K562 (cell line): ENCODE data around the gene PRAC2. TPM values are rescaled to one million over a fixed set of nuclear protein-coding genes. Genes with fewer than 3 reads are reported as not detected.

Source experiments
- ATAC-seq: fragments of 200-7000 bp; cut with Tn5 transposase; 3 replicates; pipeline ENCODE4 v1.9.1; 2020; ENCODE audit warnings: moderate library complexity
- BruUV-seq: library from RNA; stranded (reverse); fragments of 400-500 nt; replicated peaks from 2 replicates; lab custom pipeline; 2021; lab: Mats Ljungman, UMichigan
- CTCF ChIA-PET: fragments of 300-600 bp; formaldehyde crosslinking; extraction: SDS; loops from one replicate; lab custom pipeline; 2021; ENCODE audit warnings: low intra/inter-chr PET ratio; lab: Yijun Ruan, JAX
- POLR2A ChIA-PET: fragments of 300-600, 350-650 bp; sonication (Branson Sonifier 250); formaldehyde crosslinking; extraction: SDS; loops from one replicate; lab custom pipeline; 2021; ENCODE audit warnings: antibody characterized with exemption, inconsistent platforms; lab: Yijun Ruan, JAX
- DNase-seq, 4 experiments: peaks; one replicate each; pipeline versions ENCODE4 v3.0.0 to v3.0.0-alpha.2; 2011 to 2018; ENCODE audit warnings: low spot score in 3 of 4, mixed read lengths in 3 of 4; ENCODE audit errors: extremely low read depth in 1 of 4
- FAIRE-seq: peaks from 2 replicates; lab custom pipeline; 2011; peaks lifted over from hg19 to GRCh38; lab: Jason Lieb, UNC
- H2AFZ ChIP-seq: 2 replicates; pipeline ENCODE4 v1.6.0; 2011; ENCODE audit warnings: low read depth, low read length, control low read depth, inconsistent platforms
- H3K27ac ChIP-seq: fragments of 200-600 bp; 3 replicates; pipeline ENCODE4 v1.8.0; 2011; ENCODE audit warnings: low read depth, mild to moderate bottlenecking, control low read depth, inconsistent platforms, low read length, moderate library complexity, mixed read lengths; ENCODE audit errors: extremely low read depth
- H3K27me3 ChIP-seq, 2 experiments: fragments of 300-600 bp in 1 of 2; 2 replicates in 1 of 2; 3 replicates in 1 of 2; pipeline versions ENCODE4 v1.6.0 to v1.8.0; 2011; ENCODE audit warnings: inconsistent platforms in 2 of 2, low read length in 2 of 2, mild to moderate bottlenecking in 1 of 2, mixed read lengths in 1 of 2, moderate library complexity in 1 of 2; ENCODE audit not compliant: control insufficient read depth in 2 of 2, insufficient read depth in 2 of 2
- H3K36me3 ChIP-seq: fragments of 300-600 bp; 3 replicates; pipeline ENCODE4 v1.8.0; 2011; ENCODE audit warnings: mild to moderate bottlenecking, low read length, inconsistent platforms; ENCODE audit not compliant: control insufficient read depth, insufficient read depth
- H3K4me1 ChIP-seq, 2 experiments: fragments of 200-600 bp in 1 of 2; replicated peaks in 1 of 2; 2 replicates in 1 of 2; 3 replicates in 1 of 2; pipeline versions ENCODE4 v1.5.1 to v1.8.0; 2011; ENCODE audit warnings: inconsistent platforms in 2 of 2, low read length in 2 of 2, mild to moderate bottlenecking in 1 of 2, mixed read lengths in 1 of 2, moderate library complexity in 1 of 2; ENCODE audit not compliant: control insufficient read depth in 2 of 2, insufficient read depth in 2 of 2
- H3K4me2 ChIP-seq: 2 replicates; pipeline ENCODE4 v1.6.1; 2011; ENCODE audit warnings: low read length, control low read depth, inconsistent platforms, mixed read lengths; ENCODE audit not compliant: insufficient read depth
- H3K4me3 ChIP-seq: fragments of 200-600 bp; sonication (generic), shearing (Covaris generic); 2 replicates; pipeline ENCODE4 v1.5.1; 2016; ENCODE audit warnings: control low read depth, inconsistent platforms
- H3K79me2 ChIP-seq: fragments of 200-600 bp; 3 replicates; pipeline ENCODE4 v1.8.0; 2011; ENCODE audit warnings: low read length, inconsistent platforms; ENCODE audit not compliant: control insufficient read depth, insufficient read depth
- H3K9ac ChIP-seq, 2 experiments: 2 replicates each; pipeline versions ENCODE4 v1.6.0 to v1.6.1; 2011; ENCODE audit warnings: low read depth in 2 of 2, low read length in 2 of 2, control low read depth in 1 of 2, inconsistent platforms in 1 of 2, mild to moderate bottlenecking in 1 of 2, mixed read lengths in 1 of 2; ENCODE audit not compliant: insufficient read depth in 1 of 2
- H3K9me1 ChIP-seq: one replicate; pipeline ENCODE4 v1.6.0; 2011; ENCODE audit warnings: inconsistent platforms, mild to moderate bottlenecking, low read length, moderate library complexity; ENCODE audit not compliant: control insufficient read depth, insufficient read depth
- H3K9me3 ChIP-seq: replicated peaks from 2 replicates; pipeline ENCODE4 v1.5.1; 2011; ENCODE audit warnings: low read depth, low read length, inconsistent platforms; ENCODE audit not compliant: control insufficient read depth, insufficient read depth
- H4K20me1 ChIP-seq: replicated peaks from 2 replicates; pipeline ENCODE4 v1.6.1; 2011; ENCODE audit warnings: low read length, inconsistent platforms, mixed read lengths; ENCODE audit not compliant: control insufficient read depth, insufficient read depth
- CTCF ChIP-seq, 3 experiments: IDR thresholded peaks in 2 of 3; conservative IDR thresholded peaks in 1 of 3; 2 replicates each; pipeline ENCODE4 v1.5.1; 2011 to 2012; ENCODE audit warnings: low read length in 3 of 3, mild to moderate bottlenecking in 3 of 3, control low read depth in 2 of 3, improper control_type of control experiment in 1 of 3, inconsistent platforms in 1 of 3, low read depth in 1 of 3, mixed read lengths in 1 of 3, moderate library complexity in 1 of 3; ENCODE audit not compliant: insufficient read depth in 2 of 3
- ID3 ChIP-seq, 2 experiments: fragments of 250-450 bp in 1 of 2; fragments of 450-650 bp in 1 of 2; sonication (Bioruptor Pico) in 1 of 2; IDR thresholded peaks; 2 replicates each; pipeline versions ENCODE4 v1.6.1 to v1.8.0; 2016 to 2021; ENCODE audit warnings: mild to moderate bottlenecking in 2 of 2, moderate library complexity in 2 of 2, missing compliant biosample characterization in 1 of 2, missing genetic modification characterization in 1 of 2
- KLF16 ChIP-seq: IDR thresholded peaks from 2 replicates; pipeline ENCODE4 v1.6.1; 2016; ENCODE audit warnings: antibody characterized with exemption
- MBD1 ChIP-seq: fragments of 250-450 bp; sonication (Bioruptor Pico); IDR thresholded peaks from 2 replicates; pipeline ENCODE4 v1.8.0; 2022; ENCODE audit warnings: inconsistent platforms
- RAD21 ChIP-seq, 2 experiments: fragments of 250-450 bp in 1 of 2; fragments of 450-650 bp in 1 of 2; sonication (Bioruptor Pico) in 1 of 2; formaldehyde crosslinking in 1 of 2; IDR thresholded peaks in 1 of 2; conservative IDR thresholded peaks in 1 of 2; 2 replicates each; pipeline versions ENCODE4 v1.4.0 to v1.8.0; 2020 to 2022; ENCODE audit warnings: mild to moderate bottlenecking in 2 of 2, moderate library complexity in 1 of 2
- WGBS: fragments of 100-300 bp; shearing (Covaris generic); methylation state at CpG from one replicate; pipeline ENCODE4 v1.1.6; 2016; ENCODE audit warnings: low coverage, mixed read lengths; ENCODE audit not compliant: insufficient coverage; ENCODE audit errors: missing lambda C conversion rate; 5-methylcytosine and 5-hydroxymethylcytosine counted together
- in situ Hi-C: fragments of 300-500 bp; cut with MboI; formaldehyde crosslinking; loops from 4 replicates; pipeline ENCODE4 v1.15.0; 2018; ENCODE audit warnings: inconsistent platforms, mixed read lengths
- intact Hi-C: fragments of 100-400 bp; cut with micrococcal nuclease; formaldehyde crosslinking; loops from 2 replicates; pipeline ENCODE4 v1.14.2; 2022
- polyA plus RNA-seq, 8 experiments: library from polyadenylated mRNA; depleted of rRNA in 4 of 8; stranded (reverse) in 5 of 8; unstranded in 3 of 8; fragments of >200 nt; fragmentation: Nextera tagmentation in 2 of 8; fragmentation: Illumina TruSeq in 1 of 8; extraction: Ambion mirVana in 2 of 8; extraction: Trizol in 1 of 8; gene quantifications; 2 replicates each; pipeline versions ENCODE4 v1.2.1 to v1.2.3, GENCODE V29; 2011 to 2014; ENCODE audit warnings: inconsistent platforms in 1 of 8, missing spikeins in 1 of 8
- total RNA-seq, 7 experiments: library from RNA; depleted of rRNA in 6 of 7; stranded (reverse); fragments of >200 nt in 6 of 7; fragmentation: Illumina TruSeq in 2 of 7; extraction: Trizol in 2 of 7; gene quantifications; 2 replicates each; pipeline versions ENCODE4 v1.2.1 to v1.2.3, GENCODE V29; 2011 to 2021; ENCODE audit warnings: low replicate concordance in 1 of 7
- TF ChIP-seq, protein P1 (sequence below): sonication (generic); formaldehyde crosslinking; IDR thresholded peaks from 2 replicates; pipeline ENCODE4 v1.8.1; 2023; ENCODE audit warnings: missing genetic modification reagents, mild to moderate bottlenecking, borderline replicate concordance

Gene PRAC2
- total and polyA plus RNA-seq, 9 of the 15 experiments (the other 6 are each of a cell fraction or from before 2014, with no cell fraction given), result not detected

DNA sequence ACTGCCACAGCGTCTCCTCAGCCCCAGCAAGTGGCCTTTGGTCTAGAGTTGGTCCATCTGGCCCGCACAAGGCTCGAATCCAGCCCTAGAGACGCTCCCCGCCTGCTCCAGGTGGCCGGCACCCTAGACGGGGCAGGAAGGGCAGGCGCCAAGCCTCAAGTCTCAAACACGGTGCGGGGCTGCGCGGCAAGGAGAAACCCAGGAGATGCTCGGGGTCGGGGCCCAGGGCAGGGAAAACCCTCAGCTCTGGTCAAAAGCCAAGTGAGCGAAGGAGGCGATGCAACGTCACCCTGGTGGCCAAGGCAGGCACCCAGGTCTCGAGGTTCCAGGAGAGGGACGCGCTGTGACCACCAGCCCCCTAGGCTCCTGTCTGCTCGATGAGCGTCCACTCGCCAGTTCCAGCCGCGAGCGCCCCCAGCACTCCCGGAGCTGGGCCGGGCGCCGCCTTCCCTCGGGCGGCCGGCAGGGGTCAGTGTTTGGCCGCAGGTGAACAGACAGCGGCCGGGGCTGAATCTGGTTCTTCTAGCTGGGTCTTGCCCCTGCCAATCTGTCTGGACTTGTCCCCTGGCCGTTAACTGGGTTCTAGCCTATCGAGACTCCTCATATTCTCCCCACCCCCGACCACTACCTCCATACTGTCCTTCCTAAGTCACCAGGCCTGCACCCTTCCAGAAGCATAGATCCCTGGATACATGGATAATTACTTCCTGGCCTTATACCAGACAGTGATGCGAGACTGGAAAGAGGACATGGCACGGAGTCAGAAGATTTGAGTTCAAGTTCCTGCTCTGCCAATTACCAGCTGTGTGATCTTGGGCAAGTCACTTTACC lies 44.6 kb upstream of the PRAC2 start:
- H4K20me1 ChIP-seq, result no peaks in the 10 kb centered on the region; the same call in 1 of the 2 replicates
- peak; percentile 82 to 87 (median 85) for DNase-seq
- TF ChIP-seq CTCF (IDR thresholded peaks at IDR 0.05 in 2 of 3, conservative IDR thresholded peaks at IDR 0.05 in 1 of 3; ENCODE audit: insufficient read depth in 2 of 3, low read depth in 1 of 3, low read length in 3 of 3), result peak; percentile 96 to 99 (median 98)
- peak; percentile 66 for TF ChIP-seq KLF16
- no peak for TF ChIP-seq ID3 (CRISPR knock-in tag; IDR thresholded peaks at IDR 0.05)
- 0 out of 2 replicates have a peak, but pooled peaks have one; percentile 22 for TF ChIP-seq ID3 (tag; IDR thresholded peaks at IDR 0.05)
- TF ChIP-seq, protein P1, sequence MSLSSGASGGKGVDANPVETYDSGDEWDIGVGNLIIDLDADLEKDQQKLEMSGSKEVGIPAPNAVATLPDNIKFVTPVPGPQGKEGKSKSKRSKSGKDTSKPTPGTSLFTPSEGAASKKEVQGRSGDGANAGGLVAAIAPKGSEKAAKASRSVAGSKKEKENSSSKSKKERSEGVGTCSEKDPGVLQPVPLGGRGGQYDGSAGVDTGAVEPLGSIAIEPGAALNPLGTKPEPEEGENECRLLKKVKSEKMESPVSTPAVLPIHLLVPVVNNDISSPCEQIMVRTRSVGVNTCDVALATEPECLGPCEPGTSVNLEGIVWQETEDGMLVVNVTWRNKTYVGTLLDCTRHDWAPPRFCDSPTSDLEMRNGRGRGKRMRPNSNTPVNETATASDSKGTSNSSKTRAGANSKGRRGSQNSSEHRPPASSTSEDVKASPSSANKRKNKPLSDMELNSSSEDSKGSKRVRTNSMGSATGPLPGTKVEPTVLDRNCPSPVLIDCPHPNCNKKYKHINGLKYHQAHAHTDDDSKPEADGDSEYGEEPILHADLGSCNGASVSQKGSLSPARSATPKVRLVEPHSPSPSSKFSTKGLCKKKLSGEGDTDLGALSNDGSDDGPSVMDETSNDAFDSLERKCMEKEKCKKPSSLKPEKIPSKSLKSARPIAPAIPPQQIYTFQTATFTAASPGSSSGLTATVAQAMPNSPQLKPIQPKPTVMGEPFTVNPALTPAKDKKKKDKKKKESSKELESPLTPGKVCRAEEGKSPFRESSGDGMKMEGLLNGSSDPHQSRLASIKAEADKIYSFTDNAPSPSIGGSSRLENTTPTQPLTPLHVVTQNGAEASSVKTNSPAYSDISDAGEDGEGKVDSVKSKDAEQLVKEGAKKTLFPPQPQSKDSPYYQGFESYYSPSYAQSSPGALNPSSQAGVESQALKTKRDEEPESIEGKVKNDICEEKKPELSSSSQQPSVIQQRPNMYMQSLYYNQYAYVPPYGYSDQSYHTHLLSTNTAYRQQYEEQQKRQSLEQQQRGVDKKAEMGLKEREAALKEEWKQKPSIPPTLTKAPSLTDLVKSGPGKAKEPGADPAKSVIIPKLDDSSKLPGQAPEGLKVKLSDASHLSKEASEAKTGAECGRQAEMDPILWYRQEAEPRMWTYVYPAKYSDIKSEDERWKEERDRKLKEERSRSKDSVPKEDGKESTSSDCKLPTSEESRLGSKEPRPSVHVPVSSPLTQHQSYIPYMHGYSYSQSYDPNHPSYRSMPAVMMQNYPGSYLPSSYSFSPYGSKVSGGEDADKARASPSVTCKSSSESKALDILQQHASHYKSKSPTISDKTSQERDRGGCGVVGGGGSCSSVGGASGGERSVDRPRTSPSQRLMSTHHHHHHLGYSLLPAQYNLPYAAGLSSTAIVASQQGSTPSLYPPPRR (CRISPR knock-in tag), result no peak
- peak; percentile 85 to 90 for TF ChIP-seq RAD21 (CRISPR knock-in tag; conservative IDR thresholded peaks at IDR 0.05 in 1 of 2, IDR thresholded peaks at IDR 0.05 in 1 of 2)
- TF ChIP-seq MBD1, result no peak

More for the DNA sequence above, 44.6 kb upstream of the PRAC2 start:
- Histone ChIP-seq H2AFZ (peak overlapping the region; percentile 57; the same call in 1 of the 2 replicates), H3K4me3 (no peak overlapping the region), H3K36me3 (no peaks in the 10 kb centered on the region), H3K4me1 (peaks cover 0 to 8% of the 10 kb centered on the region in 2 experiments; a peak in 2 of 5 replicates), H3K27ac (no peak overlapping the region), H3K9me3 (no peaks in the 10 kb centered on the region), H3K27me3 (peaks cover 20 to 21% of the 10 kb centered on the region in 2 experiments; a peak in 4 of 5 replicates), H3K9me1 (no peaks in the 10 kb centered on the region), H3K9ac (peak overlapping the region in 1 of 2 experiments; percentile 80; a peak in 2 of 4 replicates), H3K79me2 (no peaks in the 10 kb centered on the region), H3K4me2 (peak overlapping the region; percentile 54)
- no TSS peak for BruUV-seq
- WGBS, result 1% methylated on average over 32 of the region's 41 CpGs
- ATAC-seq (peak; percentile 99), FAIRE-seq (no peak)
- in situ Hi-C loops, result loop anchor here (25.0 kb wide), 1 partner anchor 359 kb away; no protein-coding TSS in a partner anchor
- POLR2A ChIA-PET, result interaction anchor here (0.6 to 1.5 kb wide), 8 partner anchors 10 to 582 kb away, joined by 3 to 4 read pairs (median 4); no protein-coding TSS in a partner anchor
- CTCF ChIA-PET, result interaction anchor here (0.5 to 3.8 kb wide), 7 partner anchors 60 to 870 kb away, joined by 3 to 31 read pairs (median 5); no protein-coding TSS in a partner anchor
- intact Hi-C loops, result loop anchor here (1.0 to 2.0 kb wide), 3 partner anchors 46 to 200 kb away; no protein-coding TSS in a partner anchor
